Airway epithelial cell (primary cell): ENCODE measurements around the gene TUBG2. TPM values are rescaled to one million over a fixed set of nuclear protein-coding genes. Genes with fewer than 3 reads are reported as not detected.

ENCODE experiments used
- total RNA-seq: library from RNA; depleted of rRNA; stranded (reverse); fragments of >200 nt; gene quantifications from 2 replicates; pipeline ENCODE4 v1.2.3, GENCODE V29; 2015

The TUBG2 gene
- total RNA-seq = 8.5 and 9.0 TPM in 2 replicates

DNA sequence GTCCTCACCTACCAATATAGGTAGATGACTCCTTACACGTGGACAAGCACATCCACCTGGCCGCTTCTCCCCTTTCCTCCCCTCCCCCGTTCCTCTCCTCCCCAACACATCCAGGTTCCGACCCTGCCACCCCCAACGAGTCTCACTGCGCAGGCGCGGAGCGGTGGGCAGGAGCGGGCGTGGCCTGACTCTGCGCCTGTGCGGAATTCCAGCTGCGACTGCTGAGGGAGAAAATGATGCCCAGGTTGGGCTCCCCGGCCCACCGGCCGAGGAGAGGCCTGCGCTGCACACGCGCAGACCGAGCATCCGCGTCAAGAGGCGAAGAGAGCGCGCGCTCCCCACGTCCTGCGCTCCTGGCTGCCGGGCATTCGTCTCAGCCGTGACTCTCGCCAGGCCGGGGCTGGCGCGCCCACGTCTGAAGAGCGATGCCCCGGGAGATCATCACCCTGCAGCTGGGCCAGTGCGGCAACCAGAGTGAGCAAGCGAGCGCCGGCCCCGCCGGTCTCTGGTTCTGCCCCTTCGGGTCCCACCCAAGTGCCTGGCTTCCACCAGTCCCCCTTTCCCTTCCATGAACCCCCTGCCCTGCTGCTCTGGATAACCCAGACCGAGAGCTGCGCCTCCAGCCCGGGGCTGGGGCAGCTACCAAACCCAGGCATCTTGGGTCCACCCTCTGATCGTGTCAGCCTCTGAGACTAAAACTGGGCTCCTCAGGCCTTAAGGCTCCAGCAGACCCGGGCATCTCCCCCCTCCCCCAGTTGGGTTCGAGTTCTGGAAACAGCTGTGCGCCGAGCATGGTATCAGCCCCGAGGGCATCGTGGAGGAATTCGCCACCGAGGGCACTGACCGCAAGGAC is at the start of gene TUBG2:
Gene TUBG2 (plus strand): TSS at position 206 of the 853 bp plus-strand sequence. CDS start 220 bp downstream, at position 426.

DNA sequence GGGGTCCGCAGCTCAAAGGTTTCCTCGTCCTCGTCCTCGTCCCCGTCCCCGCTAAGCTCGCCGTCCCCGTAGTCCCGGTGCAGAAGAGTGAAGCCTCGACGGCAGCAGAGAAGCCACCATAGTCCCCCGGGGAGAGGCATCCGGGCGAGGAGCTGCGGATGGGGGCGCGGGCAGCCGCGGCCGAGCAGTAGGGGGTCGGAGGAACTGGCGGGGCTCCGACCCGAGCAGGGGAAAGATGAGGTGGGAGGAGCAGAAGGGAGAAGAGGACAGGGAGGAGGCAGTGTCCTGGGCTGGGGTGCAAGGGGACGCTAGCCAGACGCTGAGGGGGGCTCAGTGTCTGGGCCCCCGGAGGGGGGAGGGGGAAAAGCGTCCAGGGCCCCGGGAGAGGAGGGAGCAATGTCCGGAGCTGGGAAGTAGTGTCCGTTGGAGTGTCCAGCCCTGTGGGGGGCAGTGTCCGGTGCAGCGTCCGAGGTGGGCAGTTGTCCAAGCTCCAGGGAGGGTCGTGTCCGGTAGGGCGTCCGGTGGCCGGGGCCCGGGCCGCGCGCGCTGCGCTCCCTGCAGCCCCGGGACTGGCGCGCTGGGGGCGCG is 17.4 kb downstream of the TUBG2 start, which contains the start of gene PLEKHH3:
Gene PLEKHH3 (minus strand): TSS at position 571 of the 588 bp plus-strand sequence. CDS start 431 bp downstream, at position 140.

DNA sequence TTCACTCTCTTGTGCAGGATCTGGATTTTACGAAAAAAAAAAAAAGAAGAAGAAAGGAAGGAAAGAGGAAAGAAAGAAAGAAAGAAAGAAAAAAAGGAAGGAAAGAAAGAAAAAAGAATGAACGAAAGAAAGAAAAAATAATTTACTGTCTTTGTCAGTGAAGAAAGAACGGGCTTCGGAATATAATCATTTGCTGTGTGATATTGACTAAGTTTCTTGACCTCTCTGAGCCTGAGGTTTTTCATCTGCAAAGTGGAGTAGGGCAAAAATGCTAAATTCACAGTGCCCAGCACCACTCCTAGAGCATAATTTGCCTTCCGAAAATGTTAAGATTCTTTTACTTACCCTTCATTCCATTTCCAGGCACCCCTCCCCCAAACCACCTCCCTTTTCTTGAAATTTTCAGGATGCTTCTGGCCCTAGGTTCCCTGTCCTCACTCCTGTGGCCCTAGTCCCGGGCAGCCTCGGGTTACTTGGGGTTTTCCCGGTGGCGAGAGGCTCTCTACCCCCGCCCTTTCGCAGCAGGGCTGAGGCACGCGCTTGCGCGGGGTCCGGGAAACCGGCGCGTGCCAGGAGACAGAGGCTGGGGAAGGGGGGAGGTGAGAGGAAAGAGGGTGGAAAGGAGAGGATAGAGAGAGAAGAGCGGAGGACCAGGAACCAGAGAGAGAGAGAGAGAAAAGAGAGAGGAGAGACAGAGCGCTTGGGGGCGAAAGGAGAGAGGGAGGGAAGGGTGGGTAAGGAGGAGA is 23.1 kb downstream of the TUBG2 start, which contains the start of gene CNTNAP1:
Gene CNTNAP1 (plus strand): TSS at position 556 of the 746 bp plus-strand sequence. CDS start 299 bp downstream, outside the sequence.

Other genes starting within 250 kb of the TUBG2 start
- 230 and 255 TPM in 2 replicates for gene CAVIN1, start 236.0 kb upstream of the TUBG2 start, total RNA-seq
- 48.5 and 54.6 TPM in 2 replicates for gene ATP6V0A1, start 200.4 kb upstream of the TUBG2 start, total RNA-seq
- gene NAGLU, start 123.0 kb upstream of the TUBG2 start, total RNA-seq = 19.6 and 25.0 TPM in 2 replicates
- gene HSD17B1, start 106.4 kb upstream of the TUBG2 start, total RNA-seq = 5.7 and 9.3 TPM in 2 replicates
- 45.0 and 59.5 TPM in 2 replicates for gene COASY, start 97.1 kb upstream of the TUBG2 start, total RNA-seq
- 21.3 and 33.7 TPM in 2 replicates for gene MLX, start 92.2 kb upstream of the TUBG2 start, total RNA-seq
- gene PSMC3IP, start 81.6 kb upstream of the TUBG2 start, total RNA-seq = 9.8 and 13.4 TPM in 2 replicates
- gene RETREG3, start 49.9 kb upstream of the TUBG2 start, total RNA-seq = 47.0 and 57.5 TPM in 2 replicates
- gene TUBG1, start 49.6 kb upstream of the TUBG2 start, total RNA-seq = 90.4 and 130 TPM in 2 replicates
- 49.8 and 55.3 TPM in 2 replicates for gene PLEKHH3, start 17.7 kb downstream of the TUBG2 start, total RNA-seq
- gene CCR10, start 22.6 kb downstream of the TUBG2 start, total RNA-seq = 0.19 and 0.28 TPM in 2 replicates
- gene CNTNAP1, start 23.2 kb downstream of the TUBG2 start, total RNA-seq = 4.1 and 4.2 TPM in 2 replicates
- 9.0 and 10.4 TPM in 2 replicates for gene EZH1, start 85.8 kb downstream of the TUBG2 start, total RNA-seq
- 0.49 TPM in 1 of 2 replicates, not detected in the other for gene RAMP2, start 101.9 kb downstream of the TUBG2 start, total RNA-seq
- gene VPS25, start 114.2 kb downstream of the TUBG2 start, total RNA-seq = 98.8 and 108 TPM in 2 replicates
- gene WNK4, start 121.3 kb downstream of the TUBG2 start, total RNA-seq = 0.09 TPM in 1 of 2 replicates, not detected in the other
- gene COA3, start 139.4 kb downstream of the TUBG2 start, total RNA-seq = 78.8 and 81.6 TPM in 2 replicates
- gene CNTD1, start 139.6 kb downstream of the TUBG2 start, total RNA-seq = 0.07 TPM in 1 of 2 replicates, not detected in the other
- gene BECN1, start 165.0 kb downstream of the TUBG2 start, total RNA-seq = 76.7 and 84.6 TPM in 2 replicates
- 122 and 130 TPM in 2 replicates for gene PSME3, start 174.1 kb downstream of the TUBG2 start, total RNA-seq
- gene AOC2, start 185.3 kb downstream of the TUBG2 start, total RNA-seq = 0.14 and 0.92 TPM in 2 replicates
- gene AOC3, start 191.9 kb downstream of the TUBG2 start, total RNA-seq = under 0.01 and 0.07 TPM in 2 replicates
- not detected in 2 replicates for gene G6PC1, start 241.5 kb downstream of the TUBG2 start, total RNA-seq